Tibial nerve (tissue), 4 donors: ENCODE measurements around the gene SLC30A5.

Experiments
- EP300 ChIP-seq, 2 donors: sonication (generic); formaldehyde crosslinking; IDR thresholded peaks; one replicate each; pipeline ENCODE4 v1.6.1; 2017; ENCODE audit warnings: antibody characterized with exemption in 2 of 2, mild to moderate bottlenecking in 1 of 2
- POLR2A ChIP-seq, 2 donors: fragments of 450-650 bp; IDR thresholded peaks; one replicate each; pipeline ENCODE4 v1.6.1; 2017; ENCODE audit warnings: antibody characterized with exemption in 2 of 2, mild to moderate bottlenecking in 2 of 2, moderate library complexity in 2 of 2
- TF ChIP-seq, protein P1 (sequence below), 5 experiments: fragments of 200-600 bp in 3 of 5; fragments of 450-650 bp in 2 of 5; sonication (generic) in 3 of 5; IDR thresholded peaks; one replicate each; pipeline ENCODE4 v1.5.1; 2016 to 2019; ENCODE audit warnings: antibody characterized with exemption in 5 of 5, mild to moderate bottlenecking in 3 of 5, moderate library complexity in 2 of 5

DNA sequence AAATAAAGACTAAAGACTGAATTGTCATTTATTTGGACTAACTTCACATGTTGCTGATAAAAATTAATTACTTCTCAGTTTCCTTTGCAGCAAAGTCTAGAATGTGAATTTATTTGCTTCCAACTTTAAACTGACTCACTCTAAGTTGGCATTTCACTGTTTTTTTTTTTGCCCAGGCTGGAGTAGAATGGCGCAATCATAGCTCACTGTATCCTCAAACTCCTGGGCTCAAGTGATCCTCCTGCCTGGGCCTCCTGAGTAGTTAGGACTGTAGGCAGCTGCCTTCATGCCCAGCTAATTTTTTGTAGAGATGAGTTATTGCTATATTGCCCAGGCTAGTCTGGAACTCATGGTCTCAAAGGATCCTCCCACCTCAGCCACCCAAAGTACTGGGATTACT lies 76.7 kb downstream of the SLC30A5 start:
- TF ChIP-seq, protein P1, sequence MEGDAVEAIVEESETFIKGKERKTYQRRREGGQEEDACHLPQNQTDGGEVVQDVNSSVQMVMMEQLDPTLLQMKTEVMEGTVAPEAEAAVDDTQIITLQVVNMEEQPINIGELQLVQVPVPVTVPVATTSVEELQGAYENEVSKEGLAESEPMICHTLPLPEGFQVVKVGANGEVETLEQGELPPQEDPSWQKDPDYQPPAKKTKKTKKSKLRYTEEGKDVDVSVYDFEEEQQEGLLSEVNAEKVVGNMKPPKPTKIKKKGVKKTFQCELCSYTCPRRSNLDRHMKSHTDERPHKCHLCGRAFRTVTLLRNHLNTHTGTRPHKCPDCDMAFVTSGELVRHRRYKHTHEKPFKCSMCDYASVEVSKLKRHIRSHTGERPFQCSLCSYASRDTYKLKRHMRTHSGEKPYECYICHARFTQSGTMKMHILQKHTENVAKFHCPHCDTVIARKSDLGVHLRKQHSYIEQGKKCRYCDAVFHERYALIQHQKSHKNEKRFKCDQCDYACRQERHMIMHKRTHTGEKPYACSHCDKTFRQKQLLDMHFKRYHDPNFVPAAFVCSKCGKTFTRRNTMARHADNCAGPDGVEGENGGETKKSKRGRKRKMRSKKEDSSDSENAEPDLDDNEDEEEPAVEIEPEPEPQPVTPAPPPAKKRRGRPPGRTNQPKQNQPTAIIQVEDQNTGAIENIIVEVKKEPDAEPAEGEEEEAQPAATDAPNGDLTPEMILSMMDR (IDR thresholded peaks at IDR 0.05) = no peak
- TF ChIP-seq POLR2A (IDR thresholded peaks at IDR 0.05) (no peak), EP300 (IDR thresholded peaks at IDR 0.05) (no peak)
